ENCODE measurements around the gene ARPC5. TPM values are rescaled to one million over a fixed set of nuclear protein-coding genes. Genes with fewer than 3 reads are reported as not detected.

The ARPC5 gene
- total RNA-seq, 1 experiment from 2014 or later = 104 TPM

GRCh38 chr1:183600136-183600535, 35.4 kb downstream of the ARPC5 start:
- Histone ChIP-seq H3K36me3 (ENCODE audit: control insufficient read depth, insufficient read depth, low read length) (no peaks in the 10 kb centered on the region), H3K27me3 (ENCODE audit: control insufficient read depth, insufficient read depth, low read length) (peaks cover 6% of the 10 kb centered on the region; the same call in 1 of the 2 replicates), H3K4me1 (ENCODE audit: control insufficient read depth, insufficient read depth, low read length) (no peaks in the 10 kb centered on the region), H3K4me3 (ENCODE audit: low read depth in 2 of 2, low read length in 2 of 2) (no peak overlapping the region), H3K9me3 (ENCODE audit: control insufficient read depth, insufficient read depth, low read depth, low read length) (no peaks in the 10 kb centered on the region), H3K27ac (ENCODE audit: low read length) (no peak overlapping the region)
- DNase-seq (ENCODE audit: low read depth, low spot score) = no peak
- TF ChIP-seq POLR2AphosphoS5 (IDR thresholded peaks at IDR 0.05; ENCODE audit: low read depth, low read length) = no peak
- TF ChIP-seq TCF7L2 (IDR thresholded peaks at IDR 0.05; ENCODE audit: low read depth, low read length) = no peak
- no peak for TF ChIP-seq CTCF (IDR thresholded peaks at IDR 0.05)
- no peak for TF ChIP-seq SIN3A (IDR thresholded peaks at IDR 0.05; ENCODE audit: borderline replicate concordance, insufficient read depth, low read depth, low read length)
- no peak for TF ChIP-seq REST (IDR thresholded peaks at IDR 0.05; ENCODE audit: insufficient read depth in 1 of 2, low read depth in 2 of 2, low read length in 1 of 2)
- CTCF ChIA-PET = interaction anchor here (0.6 kb wide), 1 partner anchor 85 kb away, joined by 3 read pairs; no protein-coding TSS in a partner anchor
- in situ Hi-C loops (cut with HindIII; ENCODE audit: low pct_unique_long_range_greater_than_20kb, low sequenced_read_pairs) (no loop called here), intact Hi-C loops (cut with micrococcal nuclease; ENCODE audit: unreplicated experiment) (no loop called here)
- POLR2A ChIA-PET = no interaction called here
- ATAC-seq = no peak
- BruUV-seq (replicated peaks) = no TSS peak

- POLR2A ChIA-PET = no interaction called here
- CTCF ChIA-PET = no interaction called here
- Histone ChIP-seq H3K9me3 (ENCODE audit: control insufficient read depth, insufficient read depth, low read depth, low read length) (no peaks in the 10 kb centered on the region), H3K27me3 (ENCODE audit: control insufficient read depth, insufficient read depth, low read length) (peaks cover 12% of the 10 kb centered on the region; the same call in 1 of the 2 replicates), H3K4me1 (ENCODE audit: control insufficient read depth, insufficient read depth, low read length) (no peaks in the 10 kb centered on the region), H3K4me3 (ENCODE audit: low read depth in 2 of 2, low read length in 2 of 2) (no peak overlapping the region), H3K27ac (ENCODE audit: low read length) (no peak overlapping the region), H3K36me3 (ENCODE audit: control insufficient read depth, insufficient read depth, low read length) (no peaks in the 10 kb centered on the region)
- DNase-seq (ENCODE audit: low read depth, low spot score) (no peak), ATAC-seq (no peak)
- in situ Hi-C loops (cut with HindIII; ENCODE audit: low pct_unique_long_range_greater_than_20kb, low sequenced_read_pairs) = no loop called here
- no peak for TF ChIP-seq SIN3A (IDR thresholded peaks at IDR 0.05; ENCODE audit: borderline replicate concordance, insufficient read depth, low read depth, low read length)
- no peak for TF ChIP-seq REST (IDR thresholded peaks at IDR 0.05; ENCODE audit: insufficient read depth in 1 of 2, low read depth in 2 of 2, low read length in 1 of 2)
- TF ChIP-seq CTCF (IDR thresholded peaks at IDR 0.05) = no peak
- no peak for TF ChIP-seq POLR2AphosphoS5 (IDR thresholded peaks at IDR 0.05; ENCODE audit: low read depth, low read length)
- TF ChIP-seq TCF7L2 (IDR thresholded peaks at IDR 0.05; ENCODE audit: low read depth, low read length) = no peak
- intact Hi-C loops (cut with micrococcal nuclease; ENCODE audit: unreplicated experiment) = no loop called here
- no TSS peak for BruUV-seq (replicated peaks)
Measured at GRCh38 chr1:183598386-183598785, 37.2 kb downstream of the ARPC5 start.
